Karpas-422 (cell line): ENCODE results near the gene RCSD1. TPM values are rescaled to one million over a fixed set of nuclear protein-coding genes. Genes with fewer than 3 reads are reported as not detected.
"Not testable (repeated sequence)": the region's sequence is repeated elsewhere in the genome, so short reads cannot be mapped to it uniquely, and the experiment has no call there.

Experiments
- DNase-seq: peaks from one replicate; pipeline ENCODE4 v3.0.0-alpha.2; 2015
- H2AFZ ChIP-seq: fragments of 200-600 bp; sonication (generic); 2 replicates; pipeline ENCODE4 v1.6.1; 2014; ENCODE audit warnings: antibody characterized with exemption, low read length, mixed read lengths
- H3K27ac ChIP-seq: fragments of 200-600 bp; sonication (generic); 2 replicates; pipeline ENCODE4 v1.5.1; 2014; ENCODE audit warnings: mild to moderate bottlenecking, low read length, moderate library complexity
- H3K27me3 ChIP-seq: fragments of 200-600 bp; sonication (generic); 2 replicates; pipeline ENCODE4 v1.6.1; 2014; ENCODE audit warnings: low read length, mixed read lengths
- H3K36me3 ChIP-seq: fragments of 200-600 bp; sonication (generic); 2 replicates; pipeline ENCODE4 v1.6.1; 2014; ENCODE audit warnings: low read length, mixed read lengths; ENCODE audit not compliant: insufficient read depth
- H3K4me1 ChIP-seq: fragments of 200-600 bp; sonication (generic); 2 replicates; pipeline ENCODE4 v1.6.1; 2014; ENCODE audit warnings: mild to moderate bottlenecking, low read length, mixed read lengths
- H3K4me2 ChIP-seq: fragments of 200-600 bp; sonication (generic); 2 replicates; pipeline ENCODE4 v1.6.1; 2014; ENCODE audit warnings: low read length, low read depth, mild to moderate bottlenecking; ENCODE audit not compliant: poor library complexity, severe bottlenecking
- H3K4me3 ChIP-seq: fragments of 200-600 bp; sonication (generic); 2 replicates; pipeline ENCODE4 v1.5.1; 2014; ENCODE audit warnings: mild to moderate bottlenecking, antibody characterized with exemption, low read length, mixed read lengths
- H3K79me2 ChIP-seq: fragments of 200-600 bp; sonication (generic); 2 replicates; pipeline ENCODE4 v1.6.1; 2014; ENCODE audit warnings: mild to moderate bottlenecking, low read length, mixed read lengths
- H3K9ac ChIP-seq: fragments of 200-600 bp; sonication (generic); 2 replicates; pipeline ENCODE4 v1.6.0; 2014; ENCODE audit warnings: low read length
- H3K9me2 ChIP-seq: fragments of 200-600 bp; sonication (generic), shearing (Covaris generic); replicated peaks from 2 replicates; pipeline ENCODE4 v1.6.0; 2014; ENCODE audit warnings: mild to moderate bottlenecking, low read length, moderate library complexity; ENCODE audit not compliant: insufficient read depth
- H3K9me3 ChIP-seq: fragments of 300-700, 200-600 bp; sonication (generic); 2 replicates; pipeline ENCODE4 v1.6.1; 2014; ENCODE audit warnings: low read length, mixed read lengths
- H4K20me1 ChIP-seq: fragments of 200-600 bp; sonication (generic); 2 replicates; pipeline ENCODE4 v1.6.1; 2014; ENCODE audit warnings: mild to moderate bottlenecking, antibody characterized with exemption, low read length, low read depth; ENCODE audit not compliant: insufficient read depth
- total RNA-seq: library from RNA; depleted of rRNA; stranded (reverse); fragments of >200 nt; shearing (Covaris generic); gene quantifications from 2 replicates; pipeline ENCODE4 v1.2.3, GENCODE V29; 2014; ENCODE audit warnings: low replicate concordance

RCSD1 gene
- total RNA-seq, 1 experiment from 2014 or later = 85.4 TPM

DNA sequence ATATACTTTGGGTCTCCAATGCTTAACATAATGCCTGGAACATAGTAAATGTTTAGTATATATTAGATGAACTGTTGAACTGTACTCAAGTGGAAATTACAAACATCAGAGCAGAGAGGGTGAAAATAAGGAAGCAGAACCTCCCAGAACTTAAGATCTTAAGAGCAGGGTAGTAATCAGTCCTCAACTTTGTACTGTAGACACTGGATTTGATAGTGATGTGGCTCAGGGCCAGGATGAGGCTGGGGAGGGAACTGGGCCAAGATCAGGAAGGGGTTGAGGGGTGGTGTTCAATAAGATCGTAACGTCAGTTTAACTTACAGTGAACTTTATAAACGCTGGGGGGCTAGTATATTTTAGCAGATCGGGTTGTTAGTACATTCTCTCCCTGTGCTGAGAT, 107.1 kb downstream of the RCSD1 start:
- H4K20me1 ChIP-seq = peaks cover 13% of the 10 kb centered on the region; the same call in 1 of the 2 replicates
- H2AFZ ChIP-seq = no peak overlapping the region
- no peak overlapping the region for H3K4me3 ChIP-seq
- no peak overlapping the region for H3K9ac ChIP-seq
- H3K9me3 ChIP-seq = no peaks in the 10 kb centered on the region
- no peak for DNase-seq
- no peaks in the 10 kb centered on the region for H3K36me3 ChIP-seq
- no peaks in the 10 kb centered on the region for H3K27me3 ChIP-seq
- no peak overlapping the region for H3K4me2 ChIP-seq
- H3K27ac ChIP-seq = no peak overlapping the region
- H3K9me2 ChIP-seq = no peaks in the 10 kb centered on the region
- no peaks in the 10 kb centered on the region for H3K79me2 ChIP-seq
- no peaks in the 10 kb centered on the region for H3K4me1 ChIP-seq

DNA sequence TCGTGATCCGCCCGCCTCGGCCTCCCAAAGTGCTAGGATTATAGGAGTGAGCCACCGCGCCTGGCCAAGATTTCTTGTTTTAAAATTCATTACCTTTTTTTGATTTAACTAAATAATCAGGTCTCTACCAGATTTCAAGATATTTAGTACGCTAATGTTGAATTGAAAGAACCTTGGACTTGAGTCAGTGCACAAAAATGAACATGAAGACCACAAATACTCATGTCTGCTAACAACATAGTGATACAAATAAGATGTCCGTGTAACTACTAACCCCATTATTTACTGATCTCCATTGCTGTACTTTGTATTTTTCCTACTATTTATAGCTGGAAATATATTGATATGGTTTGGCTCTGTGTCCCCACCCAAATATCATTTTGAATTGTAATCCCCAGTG, 108.1 kb downstream of the RCSD1 start:
- Histone ChIP-seq H3K9me2 (no peaks in the 10 kb centered on the region), H3K4me1 (no peaks in the 10 kb centered on the region), H3K79me2 (no peaks in the 10 kb centered on the region), H3K4me2 (no peak overlapping the region), H3K9ac (no peak overlapping the region), H2AFZ (no peak overlapping the region), H3K27ac (no peak overlapping the region), H3K4me3 (no peak overlapping the region), H4K20me1 (peaks cover 13% of the 10 kb centered on the region; the same call in 1 of the 2 replicates), H3K9me3 (no peaks in the 10 kb centered on the region), H3K27me3 (no peaks in the 10 kb centered on the region), H3K36me3 (no peaks in the 10 kb centered on the region)
- DNase-seq = no peak

- Histone ChIP-seq H3K79me2 (no peaks in the 10 kb centered on the region), H3K9me3 (no peaks in the 10 kb centered on the region)
Observed at GRCh38 chr1:167739752-167740151, 109.7 kb downstream of the RCSD1 start.

DNA sequence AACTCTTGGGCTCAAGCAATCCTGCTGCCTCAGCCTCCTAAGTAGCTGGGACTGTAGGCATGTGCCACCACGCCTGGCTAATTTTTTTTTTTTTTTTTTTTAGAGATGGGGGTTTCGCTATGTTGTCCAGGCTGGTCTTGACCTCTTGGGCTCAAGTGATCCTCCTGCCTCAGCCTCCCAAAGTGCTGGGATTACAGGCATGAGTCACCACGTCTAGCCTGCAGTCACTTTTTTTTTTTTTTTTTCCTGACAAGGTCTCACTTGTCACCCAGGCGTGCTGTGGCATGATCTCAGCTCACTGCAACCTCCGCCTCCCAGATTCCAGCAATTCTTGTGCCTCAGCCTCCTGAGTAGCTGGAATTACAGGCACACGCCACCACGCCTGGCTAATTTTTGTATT, 111.1 kb downstream of the RCSD1 start:
- H4K20me1 ChIP-seq = peaks cover 13% of the 10 kb centered on the region; the same call in 1 of the 2 replicates
- H2AFZ ChIP-seq, H3K9me3 ChIP-seq, H3K79me2 ChIP-seq, H3K27ac ChIP-seq, H3K4me3 ChIP-seq, H3K4me2 ChIP-seq, H3K9me2 ChIP-seq, H3K27me3 ChIP-seq, H3K9ac ChIP-seq, DNase-seq, H3K36me3 ChIP-seq, H3K4me1 ChIP-seq: not testable (repeated sequence)

More at GRCh38 chr1:167739752-167740151, 109.7 kb downstream of the RCSD1 start:
- no peaks in the 10 kb centered on the region for H3K27me3 ChIP-seq
- H3K4me2 ChIP-seq = no peak overlapping the region
- H3K9me2 ChIP-seq = no peaks in the 10 kb centered on the region
- H3K4me1 ChIP-seq = no peaks in the 10 kb centered on the region
- no peak overlapping the region for H3K4me3 ChIP-seq
- no peaks in the 10 kb centered on the region for H3K36me3 ChIP-seq
- no peak overlapping the region for H3K27ac ChIP-seq
- peaks cover 13% of the 10 kb centered on the region; the same call in 1 of the 2 replicates for H4K20me1 ChIP-seq
- DNase-seq = no peak
- no peak overlapping the region for H2AFZ ChIP-seq
- no peak overlapping the region for H3K9ac ChIP-seq

GRCh38 chr1:167742392-167743057, 112.5 kb downstream of the RCSD1 start:
- not testable (repeated sequence) for H3K79me2 ChIP-seq, H3K9ac ChIP-seq, DNase-seq, H3K9me2 ChIP-seq, H3K4me3 ChIP-seq, H3K27ac ChIP-seq, H2AFZ ChIP-seq, H4K20me1 ChIP-seq, H3K36me3 ChIP-seq, H3K9me3 ChIP-seq, H3K4me2 ChIP-seq, H3K27me3 ChIP-seq
- H3K4me1 ChIP-seq = peaks cover 15% of the 10 kb centered on the region

- no peak overlapping the region for H2AFZ ChIP-seq
- H3K79me2 ChIP-seq = no peaks in the 10 kb centered on the region
- H3K9me2 ChIP-seq = no peaks in the 10 kb centered on the region
- 0 out of 2 replicates have a peak, but pooled peaks cover 5% of the 10 kb centered on the region for H4K20me1 ChIP-seq
- H3K9me3 ChIP-seq = no peaks in the 10 kb centered on the region
- no peak overlapping the region for H3K4me2 ChIP-seq
- no peak overlapping the region for H3K9ac ChIP-seq
- no peak overlapping the region for H3K4me3 ChIP-seq
- DNase-seq = no peak
- no peaks in the 10 kb centered on the region for H3K36me3 ChIP-seq
- no peak overlapping the region for H3K27ac ChIP-seq
- no peaks in the 10 kb centered on the region for H3K27me3 ChIP-seq
- peaks cover 35% of the 10 kb centered on the region for H3K4me1 ChIP-seq
Observed at GRCh38 chr1:167744901-167745300, 114.9 kb downstream of the RCSD1 start.

- Histone ChIP-seq H3K4me3 (no peak overlapping the region), H3K36me3 (no peaks in the 10 kb centered on the region), H2AFZ (no peak overlapping the region), H3K9me2 (no peaks in the 10 kb centered on the region), H4K20me1 (no peaks in the 10 kb centered on the region), H3K9me3 (no peaks in the 10 kb centered on the region), H3K4me2 (peak overlapping the region; percentile 73), H3K79me2 (no peaks in the 10 kb centered on the region), H3K4me1 (peaks cover 37% of the 10 kb centered on the region), H3K27me3 (no peaks in the 10 kb centered on the region), H3K9ac (no peak overlapping the region), H3K27ac (no peak overlapping the region)
- no peak for DNase-seq
Observed at GRCh38 chr1:167746013-167746672, 116.1 kb downstream of the RCSD1 start.

- H3K4me3 ChIP-seq = peak overlapping the region; percentile 39
- peaks cover 4% of the 10 kb centered on the region; the same call in 1 of the 2 replicates for H4K20me1 ChIP-seq
- H3K79me2 ChIP-seq = no peaks in the 10 kb centered on the region
- H3K9me2 ChIP-seq = no peaks in the 10 kb centered on the region
- no peaks in the 10 kb centered on the region for H3K27me3 ChIP-seq
- DNase-seq = peak; percentile 76
- H3K9me3 ChIP-seq = no peaks in the 10 kb centered on the region
- H2AFZ ChIP-seq = no peak overlapping the region
- H3K36me3 ChIP-seq = no peaks in the 10 kb centered on the region
- peak overlapping the region; percentile 47; the same call in 1 of the 2 replicates for H3K27ac ChIP-seq
- peaks cover 42% of the 10 kb centered on the region for H3K4me1 ChIP-seq
- H3K9ac ChIP-seq = peak overlapping the region; percentile 18; the same call in 1 of the 2 replicates
- peak overlapping the region; percentile 73 for H3K4me2 ChIP-seq
Observed at GRCh38 chr1:167746988-167747655, 117.1 kb downstream of the RCSD1 start.
